HL-60 (cell line): ENCODE measurements around the gene TPO.

Experiments
- DNase-seq, 2 experiments: peaks; one replicate each; pipeline ENCODE4 v3.0.0-alpha.2; 2010 to 2020; ENCODE audit warnings: low read depth in 1 of 2, low spot score in 1 of 2
- H3K27ac ChIP-seq: fragments of 250-450 bp; sonication (Bioruptor Pico); replicated peaks from 2 replicates; pipeline ENCODE4 v1.5.1; 2020; ENCODE audit warnings: mild to moderate bottlenecking, moderate library complexity
- H3K27me3 ChIP-seq: fragments of 250-450 bp; sonication (Bioruptor Pico); 2 replicates; pipeline ENCODE4 v1.5.1; 2021; ENCODE audit warnings: mild to moderate bottlenecking, moderate library complexity; ENCODE audit not compliant: insufficient read depth, poor library complexity, severe bottlenecking
- H3K4me3 ChIP-seq: replicated peaks from 2 replicates; pipeline ENCODE4 v1.5.1; 2011; ENCODE audit warnings: mild to moderate bottlenecking, control low read depth, low read length; ENCODE audit not compliant: insufficient read depth
- GABPA ChIP-seq: IDR thresholded peaks from 2 replicates; pipeline ENCODE4 v1.6.1; 2012; ENCODE audit warnings: low read depth
- POLR2AphosphoS5 ChIP-seq: IDR thresholded peaks from 2 replicates; pipeline ENCODE4 v1.6.1; 2012; ENCODE audit warnings: low read depth
- SPI1 ChIP-seq: IDR thresholded peaks from 2 replicates; pipeline ENCODE4 v1.6.1; 2012; ENCODE audit warnings: low read depth, mild to moderate bottlenecking, borderline replicate concordance
- TF ChIP-seq, protein P1 (sequence below): IDR thresholded peaks from 2 replicates; pipeline ENCODE4 v1.6.1; 2012; ENCODE audit warnings: low read depth; ENCODE audit not compliant: insufficient replicate concordance
- TF ChIP-seq, protein P2 (sequence below): IDR thresholded peaks from one replicate; pipeline ENCODE4 v1.5.1; 2011; ENCODE audit warnings: low read length, control low read depth, inconsistent platforms; ENCODE audit not compliant: insufficient read depth

The TPO gene

DNA sequence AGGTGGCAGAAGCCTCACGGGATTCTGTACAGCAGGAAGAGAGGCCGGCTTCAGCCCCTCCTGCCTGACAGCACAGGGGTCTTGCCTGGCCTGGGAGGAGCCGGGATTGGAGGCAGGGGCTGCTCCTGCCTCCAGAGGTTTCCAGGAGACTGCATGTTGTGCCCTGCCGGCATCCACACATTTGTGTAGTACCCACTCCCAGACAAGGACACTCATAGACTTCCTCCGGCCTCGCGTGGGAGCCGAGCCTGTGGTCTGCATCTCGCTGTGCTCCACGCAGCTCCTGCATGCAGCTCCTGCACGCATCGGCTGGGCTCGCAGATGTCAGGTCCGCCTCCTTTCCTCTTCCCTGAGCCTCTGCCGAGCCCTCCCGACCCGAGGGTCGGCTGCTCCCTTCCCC, 34.7 kb downstream of the TPO start:
- Histone ChIP-seq H3K27ac (no peak overlapping the region), H3K27me3 (no peaks in the 10 kb centered on the region), H3K4me3 (no peak overlapping the region)
- TF ChIP-seq, protein P1, sequence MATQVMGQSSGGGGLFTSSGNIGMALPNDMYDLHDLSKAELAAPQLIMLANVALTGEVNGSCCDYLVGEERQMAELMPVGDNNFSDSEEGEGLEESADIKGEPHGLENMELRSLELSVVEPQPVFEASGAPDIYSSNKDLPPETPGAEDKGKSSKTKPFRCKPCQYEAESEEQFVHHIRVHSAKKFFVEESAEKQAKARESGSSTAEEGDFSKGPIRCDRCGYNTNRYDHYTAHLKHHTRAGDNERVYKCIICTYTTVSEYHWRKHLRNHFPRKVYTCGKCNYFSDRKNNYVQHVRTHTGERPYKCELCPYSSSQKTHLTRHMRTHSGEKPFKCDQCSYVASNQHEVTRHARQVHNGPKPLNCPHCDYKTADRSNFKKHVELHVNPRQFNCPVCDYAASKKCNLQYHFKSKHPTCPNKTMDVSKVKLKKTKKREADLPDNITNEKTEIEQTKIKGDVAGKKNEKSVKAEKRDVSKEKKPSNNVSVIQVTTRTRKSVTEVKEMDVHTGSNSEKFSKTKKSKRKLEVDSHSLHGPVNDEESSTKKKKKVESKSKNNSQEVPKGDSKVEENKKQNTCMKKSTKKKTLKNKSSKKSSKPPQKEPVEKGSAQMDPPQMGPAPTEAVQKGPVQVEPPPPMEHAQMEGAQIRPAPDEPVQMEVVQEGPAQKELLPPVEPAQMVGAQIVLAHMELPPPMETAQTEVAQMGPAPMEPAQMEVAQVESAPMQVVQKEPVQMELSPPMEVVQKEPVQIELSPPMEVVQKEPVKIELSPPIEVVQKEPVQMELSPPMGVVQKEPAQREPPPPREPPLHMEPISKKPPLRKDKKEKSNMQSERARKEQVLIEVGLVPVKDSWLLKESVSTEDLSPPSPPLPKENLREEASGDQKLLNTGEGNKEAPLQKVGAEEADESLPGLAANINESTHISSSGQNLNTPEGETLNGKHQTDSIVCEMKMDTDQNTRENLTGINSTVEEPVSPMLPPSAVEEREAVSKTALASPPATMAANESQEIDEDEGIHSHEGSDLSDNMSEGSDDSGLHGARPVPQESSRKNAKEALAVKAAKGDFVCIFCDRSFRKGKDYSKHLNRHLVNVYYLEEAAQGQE = no peak
- no peak for TF ChIP-seq POLR2AphosphoS5
- no peak for TF ChIP-seq SPI1
- no peak for TF ChIP-seq GABPA
- TF ChIP-seq, protein P2, sequence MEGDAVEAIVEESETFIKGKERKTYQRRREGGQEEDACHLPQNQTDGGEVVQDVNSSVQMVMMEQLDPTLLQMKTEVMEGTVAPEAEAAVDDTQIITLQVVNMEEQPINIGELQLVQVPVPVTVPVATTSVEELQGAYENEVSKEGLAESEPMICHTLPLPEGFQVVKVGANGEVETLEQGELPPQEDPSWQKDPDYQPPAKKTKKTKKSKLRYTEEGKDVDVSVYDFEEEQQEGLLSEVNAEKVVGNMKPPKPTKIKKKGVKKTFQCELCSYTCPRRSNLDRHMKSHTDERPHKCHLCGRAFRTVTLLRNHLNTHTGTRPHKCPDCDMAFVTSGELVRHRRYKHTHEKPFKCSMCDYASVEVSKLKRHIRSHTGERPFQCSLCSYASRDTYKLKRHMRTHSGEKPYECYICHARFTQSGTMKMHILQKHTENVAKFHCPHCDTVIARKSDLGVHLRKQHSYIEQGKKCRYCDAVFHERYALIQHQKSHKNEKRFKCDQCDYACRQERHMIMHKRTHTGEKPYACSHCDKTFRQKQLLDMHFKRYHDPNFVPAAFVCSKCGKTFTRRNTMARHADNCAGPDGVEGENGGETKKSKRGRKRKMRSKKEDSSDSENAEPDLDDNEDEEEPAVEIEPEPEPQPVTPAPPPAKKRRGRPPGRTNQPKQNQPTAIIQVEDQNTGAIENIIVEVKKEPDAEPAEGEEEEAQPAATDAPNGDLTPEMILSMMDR = no peak
- DNase-seq = no peak

DNA sequence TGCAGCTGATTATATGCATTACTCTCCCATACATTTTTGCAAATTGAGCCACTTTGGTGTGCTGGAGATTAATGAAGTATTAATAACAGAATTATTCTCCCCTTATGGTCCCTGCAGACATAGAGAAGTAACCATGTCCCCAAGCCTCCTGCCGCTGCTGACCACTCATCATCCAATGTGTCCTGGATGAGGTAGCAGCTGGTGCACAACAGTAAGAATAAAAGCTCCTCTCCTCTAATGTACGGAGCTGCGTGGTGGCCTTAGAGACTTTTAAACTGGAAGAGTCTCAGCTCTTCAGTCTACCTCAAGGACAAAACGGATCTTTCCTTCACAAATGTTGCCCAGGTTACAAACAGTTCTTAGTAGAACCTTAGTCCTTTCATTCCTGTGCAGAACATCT, 37.7 kb downstream of the TPO start:
- TF ChIP-seq GABPA = no peak
- TF ChIP-seq, protein P2 = no peak
- TF ChIP-seq, protein P1 = no peak
- no peak for TF ChIP-seq SPI1
- TF ChIP-seq POLR2AphosphoS5 = no peak

DNA sequence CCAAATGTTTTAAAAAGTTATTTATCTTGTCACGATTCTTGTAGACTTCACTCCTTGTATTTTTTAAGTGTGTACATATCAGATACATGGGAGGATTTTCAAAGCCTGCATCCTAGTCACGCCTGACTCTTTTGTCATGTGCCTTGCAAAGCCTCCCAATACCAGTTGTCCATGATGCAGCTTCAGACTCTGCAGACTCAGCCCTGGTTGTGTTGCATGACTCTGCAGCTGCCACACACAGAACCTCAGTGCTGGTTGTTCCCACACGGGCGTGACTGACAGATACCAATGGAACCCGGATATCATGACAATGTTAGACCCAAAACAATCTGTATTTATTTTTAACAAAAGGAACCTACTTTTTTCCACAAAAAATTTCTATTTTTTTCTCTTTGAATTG, 38.2 kb downstream of the TPO start:
- no peak overlapping the region for H3K4me3 ChIP-seq
- TF ChIP-seq POLR2AphosphoS5 = no peak
- TF ChIP-seq, protein P1 = no peak
- H3K27ac ChIP-seq = no peak overlapping the region
- H3K27me3 ChIP-seq = no peaks in the 10 kb centered on the region
- no peak for DNase-seq

More for the DNA sequence above, 37.7 kb downstream of the TPO start:
- H3K27me3 ChIP-seq = no peaks in the 10 kb centered on the region
- H3K4me3 ChIP-seq = no peak overlapping the region
- no peak overlapping the region for H3K27ac ChIP-seq
- DNase-seq = no peak

DNA sequence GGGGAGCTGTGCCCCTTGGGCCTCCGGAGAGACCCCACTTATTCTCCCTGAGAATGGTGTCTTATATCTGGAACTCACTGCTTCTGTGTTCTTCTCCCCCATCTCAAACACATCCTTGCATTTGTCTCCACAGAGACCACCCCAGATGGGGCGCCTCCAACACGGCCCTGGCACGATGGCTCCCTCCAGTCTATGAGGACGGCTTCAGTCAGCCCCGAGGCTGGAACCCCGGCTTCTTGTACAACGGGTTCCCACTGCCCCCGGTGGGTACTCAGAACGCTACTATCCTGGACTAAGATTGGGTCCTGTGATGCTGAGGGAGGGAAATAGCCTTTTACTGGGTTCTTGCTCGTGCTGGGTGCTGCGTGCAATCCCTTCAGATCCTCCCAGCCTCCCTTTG, 40.3 kb downstream of the TPO start:
- no peak overlapping the region for H3K4me3 ChIP-seq
- TF ChIP-seq, protein P2 = no peak
- TF ChIP-seq, protein P1 = no peak
- no peak for TF ChIP-seq POLR2AphosphoS5
- no peak for DNase-seq
- no peaks in the 10 kb centered on the region for H3K27me3 ChIP-seq
- no peak overlapping the region for H3K27ac ChIP-seq
